Brain pericyte (primary cell): ENCODE data around the gene MT1A.
"Not testable (repeated sequence)": the region's sequence is repeated elsewhere in the genome, so short reads cannot be mapped to it uniquely, and the experiment has no call there.

Experiments used
- DNase-seq: peaks from one replicate; pipeline ENCODE4 v3.0.0-alpha.2; 2012; ENCODE audit warnings: low read depth, low spot score

MT1A gene

GRCh38 chr16:56657555-56658326 is 19.3 kb downstream of the MT1A start, which contains the start of gene MT1F:
Gene MT1F, plus strand, starts transcription at chr16:56657959. Its CDS starts 100 bp downstream, at chr16:56658059.
- no peak for DNase-seq

GRCh38 chr16:56658327-56658875 is 19.9 kb downstream of the MT1A start:
- DNase-seq: no peak

- no peak for DNase-seq
These were observed 24.2 kb downstream of the MT1A start for GRCh38 chr16:56662357-56663354.

GRCh38 chr16:56664506-56664905 is 26.0 kb downstream of the MT1A start:
- DNase-seq: no peak

- not testable (repeated sequence) for DNase-seq
These were observed 27.1 kb downstream of the MT1A start for GRCh38 chr16:56665286-56666261.

GRCh38 chr16:56667581-56668571 is 29.4 kb downstream of the MT1A start, which contains the start of gene MT1G:
Gene MT1G, minus strand, starts transcription at chr16:56668065. Its CDS starts 72 bp downstream, at chr16:56667993.
- no peak for DNase-seq

- no peak for DNase-seq
These were observed 30.8 kb downstream of the MT1A start, which contains the start of gene MT1H for GRCh38 chr16:56669005-56669839. Gene MT1H, plus strand, starts transcription at chr16:56669814. Its CDS starts 71 bp downstream, at chr16:56669885.

GRCh38 chr16:56669840-56670619 is 31.6 kb downstream of the MT1A start:
- DNase-seq: no peak

- DNase-seq: no peak
These were observed 32.1 kb downstream of the MT1A start for GRCh38 chr16:56670620-56670934.

- DNase-seq: not testable (repeated sequence)
These were observed 33.2 kb downstream of the MT1A start for GRCh38 chr16:56671691-56672090.

GRCh38 chr16:56672171-56672570 is 33.7 kb downstream of the MT1A start:
- DNase-seq: not testable (repeated sequence)

- no peak for DNase-seq
These were observed 34.5 kb downstream of the MT1A start for GRCh38 chr16:56672761-56673536.

GRCh38 chr16:56673921-56674320 is 35.5 kb downstream of the MT1A start:
- no peak for DNase-seq

- not testable (repeated sequence) for DNase-seq
These were observed 36.1 kb downstream of the MT1A start for GRCh38 chr16:56674570-56674969.

- DNase-seq: no peak
These were observed 37.3 kb downstream of the MT1A start for GRCh38 chr16:56675685-56676210.

GRCh38 chr16:56677474-56677873 is 39.0 kb downstream of the MT1A start:
- DNase-seq: no peak
